ENCODE results near the gene DGKI.

DNA sequence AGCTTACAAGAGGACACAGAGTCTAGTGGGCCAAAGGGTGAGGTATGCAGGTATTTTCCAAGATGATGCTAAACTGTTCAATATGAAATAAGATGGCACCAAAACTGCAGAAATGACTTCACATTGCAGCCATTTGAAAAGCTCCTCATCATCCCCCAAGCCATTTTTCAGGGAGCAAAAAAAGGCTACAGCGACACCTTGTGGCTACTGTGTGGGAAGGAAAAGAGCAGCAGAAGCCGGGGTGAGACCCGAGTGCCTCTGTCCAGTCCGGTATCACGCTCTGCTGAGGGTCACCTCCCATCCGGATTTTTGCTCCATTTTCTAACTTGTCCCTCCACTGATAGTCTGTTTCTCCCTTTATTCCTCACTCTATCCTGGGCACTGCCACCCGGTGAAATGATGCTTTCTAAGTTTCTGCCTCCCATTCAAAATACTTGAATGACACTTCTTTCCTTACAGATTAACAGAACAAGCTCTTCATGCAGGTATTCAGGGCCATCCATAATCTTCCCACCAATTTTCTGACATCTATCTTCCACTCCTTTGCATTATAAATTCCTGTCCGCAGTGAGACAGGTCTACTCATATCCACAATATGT is 220.2 kb downstream of the DGKI start:
- TF ChIP-seq, protein P1, sequence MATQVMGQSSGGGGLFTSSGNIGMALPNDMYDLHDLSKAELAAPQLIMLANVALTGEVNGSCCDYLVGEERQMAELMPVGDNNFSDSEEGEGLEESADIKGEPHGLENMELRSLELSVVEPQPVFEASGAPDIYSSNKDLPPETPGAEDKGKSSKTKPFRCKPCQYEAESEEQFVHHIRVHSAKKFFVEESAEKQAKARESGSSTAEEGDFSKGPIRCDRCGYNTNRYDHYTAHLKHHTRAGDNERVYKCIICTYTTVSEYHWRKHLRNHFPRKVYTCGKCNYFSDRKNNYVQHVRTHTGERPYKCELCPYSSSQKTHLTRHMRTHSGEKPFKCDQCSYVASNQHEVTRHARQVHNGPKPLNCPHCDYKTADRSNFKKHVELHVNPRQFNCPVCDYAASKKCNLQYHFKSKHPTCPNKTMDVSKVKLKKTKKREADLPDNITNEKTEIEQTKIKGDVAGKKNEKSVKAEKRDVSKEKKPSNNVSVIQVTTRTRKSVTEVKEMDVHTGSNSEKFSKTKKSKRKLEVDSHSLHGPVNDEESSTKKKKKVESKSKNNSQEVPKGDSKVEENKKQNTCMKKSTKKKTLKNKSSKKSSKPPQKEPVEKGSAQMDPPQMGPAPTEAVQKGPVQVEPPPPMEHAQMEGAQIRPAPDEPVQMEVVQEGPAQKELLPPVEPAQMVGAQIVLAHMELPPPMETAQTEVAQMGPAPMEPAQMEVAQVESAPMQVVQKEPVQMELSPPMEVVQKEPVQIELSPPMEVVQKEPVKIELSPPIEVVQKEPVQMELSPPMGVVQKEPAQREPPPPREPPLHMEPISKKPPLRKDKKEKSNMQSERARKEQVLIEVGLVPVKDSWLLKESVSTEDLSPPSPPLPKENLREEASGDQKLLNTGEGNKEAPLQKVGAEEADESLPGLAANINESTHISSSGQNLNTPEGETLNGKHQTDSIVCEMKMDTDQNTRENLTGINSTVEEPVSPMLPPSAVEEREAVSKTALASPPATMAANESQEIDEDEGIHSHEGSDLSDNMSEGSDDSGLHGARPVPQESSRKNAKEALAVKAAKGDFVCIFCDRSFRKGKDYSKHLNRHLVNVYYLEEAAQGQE (tag by site-specific recombination; IDR thresholded peaks at IDR 0.05), result peak; percentile 68; the same call in 1 of the 2 replicates
- no peak for TF ChIP-seq ZNF658 (tag by site-specific recombination; IDR thresholded peaks at IDR 0.05)
- no peak for TF ChIP-seq GLI4 (tag by site-specific recombination; IDR thresholded peaks at IDR 0.05)
- TF ChIP-seq, protein P2, sequence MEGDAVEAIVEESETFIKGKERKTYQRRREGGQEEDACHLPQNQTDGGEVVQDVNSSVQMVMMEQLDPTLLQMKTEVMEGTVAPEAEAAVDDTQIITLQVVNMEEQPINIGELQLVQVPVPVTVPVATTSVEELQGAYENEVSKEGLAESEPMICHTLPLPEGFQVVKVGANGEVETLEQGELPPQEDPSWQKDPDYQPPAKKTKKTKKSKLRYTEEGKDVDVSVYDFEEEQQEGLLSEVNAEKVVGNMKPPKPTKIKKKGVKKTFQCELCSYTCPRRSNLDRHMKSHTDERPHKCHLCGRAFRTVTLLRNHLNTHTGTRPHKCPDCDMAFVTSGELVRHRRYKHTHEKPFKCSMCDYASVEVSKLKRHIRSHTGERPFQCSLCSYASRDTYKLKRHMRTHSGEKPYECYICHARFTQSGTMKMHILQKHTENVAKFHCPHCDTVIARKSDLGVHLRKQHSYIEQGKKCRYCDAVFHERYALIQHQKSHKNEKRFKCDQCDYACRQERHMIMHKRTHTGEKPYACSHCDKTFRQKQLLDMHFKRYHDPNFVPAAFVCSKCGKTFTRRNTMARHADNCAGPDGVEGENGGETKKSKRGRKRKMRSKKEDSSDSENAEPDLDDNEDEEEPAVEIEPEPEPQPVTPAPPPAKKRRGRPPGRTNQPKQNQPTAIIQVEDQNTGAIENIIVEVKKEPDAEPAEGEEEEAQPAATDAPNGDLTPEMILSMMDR (tag by site-specific recombination; IDR thresholded peaks at IDR 0.05), result no peak
- TF ChIP-seq KLF9 (tag by site-specific recombination; IDR thresholded peaks at IDR 0.05; ENCODE audit: low read depth), result no peak
- TF ChIP-seq, protein P3, sequence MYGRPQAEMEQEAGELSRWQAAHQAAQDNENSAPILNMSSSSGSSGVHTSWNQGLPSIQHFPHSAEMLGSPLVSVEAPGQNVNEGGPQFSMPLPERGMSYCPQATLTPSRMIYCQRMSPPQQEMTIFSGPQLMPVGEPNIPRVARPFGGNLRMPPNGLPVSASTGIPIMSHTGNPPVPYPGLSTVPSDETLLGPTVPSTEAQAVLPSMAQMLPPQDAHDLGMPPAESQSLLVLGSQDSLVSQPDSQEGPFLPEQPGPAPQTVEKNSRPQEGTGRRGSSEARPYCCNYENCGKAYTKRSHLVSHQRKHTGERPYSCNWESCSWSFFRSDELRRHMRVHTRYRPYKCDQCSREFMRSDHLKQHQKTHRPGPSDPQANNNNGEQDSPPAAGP (tag by site-specific recombination; IDR thresholded peaks at IDR 0.05), result no peak
- TF ChIP-seq MYNN (tag by site-specific recombination; IDR thresholded peaks at IDR 0.05; ENCODE audit: borderline replicate concordance), result no peak
- TF ChIP-seq ZBTB8A (tag by site-specific recombination; IDR thresholded peaks at IDR 0.05), result no peak
- TF ChIP-seq ZNF596 (tag by site-specific recombination; IDR thresholded peaks at IDR 0.05), result no peak
- TF ChIP-seq, protein P4, sequence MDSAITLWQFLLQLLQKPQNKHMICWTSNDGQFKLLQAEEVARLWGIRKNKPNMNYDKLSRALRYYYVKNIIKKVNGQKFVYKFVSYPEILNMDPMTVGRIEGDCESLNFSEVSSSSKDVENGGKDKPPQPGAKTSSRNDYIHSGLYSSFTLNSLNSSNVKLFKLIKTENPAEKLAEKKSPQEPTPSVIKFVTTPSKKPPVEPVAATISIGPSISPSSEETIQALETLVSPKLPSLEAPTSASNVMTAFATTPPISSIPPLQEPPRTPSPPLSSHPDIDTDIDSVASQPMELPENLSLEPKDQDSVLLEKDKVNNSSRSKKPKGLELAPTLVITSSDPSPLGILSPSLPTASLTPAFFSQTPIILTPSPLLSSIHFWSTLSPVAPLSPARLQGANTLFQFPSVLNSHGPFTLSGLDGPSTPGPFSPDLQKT (IDR thresholded peaks at IDR 0.05; ENCODE audit: borderline replicate concordance, low read depth, low read length), result no peak; the same call in 1 of the 2 replicates
- no peak for TF ChIP-seq ZNF561 (tag by site-specific recombination; IDR thresholded peaks at IDR 0.05; ENCODE audit: borderline replicate concordance)
- TF ChIP-seq ZNF174 (tag by site-specific recombination; IDR thresholded peaks at IDR 0.05), result no peak
- TF ChIP-seq ZNF510 (tag by site-specific recombination; IDR thresholded peaks at IDR 0.05; ENCODE audit: insufficient replicate concordance), result no peak
